AG04450 (cell line): ENCODE measurements around the gene C2CD4D. TPM values are rescaled to one million over a fixed set of nuclear protein-coding genes. Genes with fewer than 3 reads are reported as not detected.

ENCODE experiments used
- CTCF ChIA-PET: fragments of 300-600, 350-600 bp; formaldehyde crosslinking; extraction: SDS; loops from one replicate; lab custom pipeline; 2022; ENCODE audit warnings: antibody characterized with exemption, inconsistent platforms; lab: Charles Lee
- POLR2A ChIA-PET: fragments of 350-600 bp; formaldehyde crosslinking; extraction: SDS; loops from one replicate; lab custom pipeline; 2021; ENCODE audit warnings: antibody characterized with exemption, inconsistent platforms; lab: Yijun Ruan, JAX
- DNase-seq: peaks from one replicate; pipeline ENCODE4 v3.0.0-alpha.2; 2011; ENCODE audit warnings: low read depth, low spot score
- H3K27ac ChIP-seq: one replicate; pipeline ENCODE4 v1.5.1; 2012; ENCODE audit warnings: low read depth, low read length, control low read depth
- H3K27me3 ChIP-seq: one replicate; pipeline ENCODE4 v1.6.0; 2012; ENCODE audit warnings: low read length; ENCODE audit not compliant: control insufficient read depth, insufficient read depth
- H3K4me3 ChIP-seq: 2 replicates; pipeline ENCODE4 v1.5.1; 2011; ENCODE audit warnings: mild to moderate bottlenecking, low read depth, low read length, control low read depth
- H3K9me3 ChIP-seq: 2 replicates; pipeline ENCODE4 v1.5.1; 2012; ENCODE audit warnings: low read length; ENCODE audit not compliant: control insufficient read depth, insufficient read depth
- CTCF ChIP-seq: IDR thresholded peaks from 2 replicates; pipeline ENCODE4 v1.5.1; 2011; ENCODE audit warnings: low read depth, low read length, control low read depth, inconsistent platforms
- polyA plus RNA-seq: library from polyadenylated mRNA; depleted of rRNA; stranded (reverse); fragments of >200 nt; gene quantifications from 2 replicates; pipeline ENCODE4 v1.2.3, GENCODE V29; 2011

C2CD4D gene
- polyA plus RNA-seq, 1 experiment = not detected

- POLR2A ChIA-PET = no interaction called here
- Histone ChIP-seq H3K9me3 (no peaks in the 10 kb centered on the region; the same call in 1 of the 2 replicates), H3K27ac (no peak within 1 kb of the TSS), H3K4me3 (no peak within 1 kb of the TSS), H3K27me3 (peaks cover 64% of the 10 kb centered on the region)
- CTCF ChIA-PET = no interaction called here
- DNase-seq = no peak
- TF ChIP-seq CTCF = no peak
Observed at GRCh38 chr1:151805066-151805820, 34.4 kb downstream of the C2CD4D start, which contains the start of gene LINGO4. TSS of gene LINGO4 (minus strand) at chr1:151805419. CDS start at chr1:151802704, 2,715 bp downstream.

GRCh38 chr1:151803915-151804314 lies 35.7 kb downstream of the C2CD4D start:
- Histone ChIP-seq H3K27me3 (peaks cover 75% of the 10 kb centered on the region), H3K9me3 (no peaks in the 10 kb centered on the region; the same call in 1 of the 2 replicates), H3K4me3 (no peak overlapping the region), H3K27ac (no peak overlapping the region)
- TF ChIP-seq CTCF = no peak
- CTCF ChIA-PET = no interaction called here
- DNase-seq = no peak
- POLR2A ChIA-PET = no interaction called here

- ChIA-PET POLR2A (no interaction called here), CTCF (no interaction called here)
- no peak for TF ChIP-seq CTCF
- Histone ChIP-seq H3K27me3 (peaks cover 76% of the 10 kb centered on the region), H3K4me3 (no peak overlapping the region), H3K27ac (no peak overlapping the region), H3K9me3 (no peaks in the 10 kb centered on the region; the same call in 1 of the 2 replicates)
- no peak for DNase-seq
Observed at GRCh38 chr1:151803164-151803563, 36.5 kb downstream of the C2CD4D start.

GRCh38 chr1:151802372-151802771 lies 37.2 kb downstream of the C2CD4D start:
- DNase-seq = no peak
- H3K9me3 ChIP-seq = no peaks in the 10 kb centered on the region; the same call in 1 of the 2 replicates
- POLR2A ChIA-PET = no interaction called here
- no peak overlapping the region for H3K4me3 ChIP-seq
- TF ChIP-seq CTCF = no peak
- no peak overlapping the region for H3K27ac ChIP-seq
- H3K27me3 ChIP-seq = peaks cover 76% of the 10 kb centered on the region
- CTCF ChIA-PET = no interaction called here

GRCh38 chr1:151801846-151802245 lies 37.8 kb downstream of the C2CD4D start:
- Histone ChIP-seq H3K27me3 (peaks cover 74% of the 10 kb centered on the region), H3K4me3 (no peak overlapping the region), H3K9me3 (no peaks in the 10 kb centered on the region; the same call in 1 of the 2 replicates), H3K27ac (no peak overlapping the region)
- TF ChIP-seq CTCF = no peak
- ChIA-PET CTCF (no interaction called here), POLR2A (no interaction called here)
- no peak for DNase-seq
